ENCODE data around the gene SHISAL2A. TPM values are rescaled to one million over a fixed set of nuclear protein-coding genes. Genes with fewer than 3 reads are reported as not detected.

The SHISAL2A gene
- total and polyA plus RNA-seq, 2 of the 13 experiments (the other 11 are each of a cell fraction or from before 2014, with no cell fraction given) = not detected

DNA sequence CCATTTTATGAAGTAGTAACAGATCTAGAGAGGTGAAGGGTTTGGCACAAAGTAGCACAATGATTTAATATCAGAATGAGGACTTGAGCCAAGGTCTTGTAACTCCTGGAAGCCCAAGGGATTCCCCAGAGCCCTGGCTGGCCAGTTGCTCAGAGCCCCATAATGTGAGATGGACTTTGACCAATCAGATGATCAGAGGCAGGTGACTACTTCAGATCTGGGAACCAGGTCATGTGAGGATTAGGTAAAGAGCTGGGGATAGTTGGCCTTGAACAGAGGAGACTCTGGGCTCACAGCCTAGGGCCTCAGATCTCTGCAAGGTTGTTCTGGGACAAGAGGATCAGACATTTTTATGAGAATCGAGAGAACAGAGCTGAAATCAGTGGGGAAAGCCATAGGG is 18.9 kb downstream of the SHISAL2A start (continued):
- TF ChIP-seq, protein P1, sequence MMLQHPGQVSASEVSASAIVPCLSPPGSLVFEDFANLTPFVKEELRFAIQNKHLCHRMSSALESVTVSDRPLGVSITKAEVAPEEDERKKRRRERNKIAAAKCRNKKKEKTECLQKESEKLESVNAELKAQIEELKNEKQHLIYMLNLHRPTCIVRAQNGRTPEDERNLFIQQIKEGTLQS (CRISPR knock-in tag; IDR thresholded peaks at IDR 0.05) = no peak
- TF ChIP-seq, protein P2, sequence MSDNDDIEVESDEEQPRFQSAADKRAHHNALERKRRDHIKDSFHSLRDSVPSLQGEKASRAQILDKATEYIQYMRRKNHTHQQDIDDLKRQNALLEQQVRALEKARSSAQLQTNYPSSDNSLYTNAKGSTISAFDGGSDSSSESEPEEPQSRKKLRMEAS (IDR thresholded peaks at IDR 0.05) = no peak
- TF ChIP-seq SALL1 (CRISPR knock-in tag; IDR thresholded peaks at IDR 0.05) = peak; percentile 56
- TF ChIP-seq MAFK (conservative IDR thresholded peaks at IDR 0.05 in 1 of 2, IDR thresholded peaks at IDR 0.05 in 1 of 2; ENCODE audit: low read length in 2 of 2) = no peak
- TF ChIP-seq, protein P3, sequence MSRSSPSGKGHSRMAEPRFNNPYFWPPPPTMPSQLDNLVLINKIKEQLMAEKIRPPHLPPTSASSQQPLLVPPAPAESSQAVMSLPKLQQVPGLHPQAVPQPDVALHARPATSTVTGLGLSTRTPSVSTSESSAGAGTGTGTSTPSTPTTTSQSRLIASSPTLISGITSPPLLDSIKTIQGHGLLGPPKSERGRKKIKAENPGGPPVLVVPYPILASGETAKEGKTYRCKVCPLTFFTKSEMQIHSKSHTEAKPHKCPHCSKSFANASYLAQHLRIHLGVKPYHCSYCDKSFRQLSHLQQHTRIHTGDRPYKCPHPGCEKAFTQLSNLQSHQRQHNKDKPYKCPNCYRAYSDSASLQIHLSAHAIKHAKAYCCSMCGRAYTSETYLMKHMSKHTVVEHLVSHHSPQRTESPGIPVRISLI (CRISPR knock-in tag; IDR thresholded peaks at IDR 0.05; ENCODE audit: borderline replicate concordance) = peak; percentile 24; the same call in 1 of the 2 replicates
- TF ChIP-seq NONO (IDR thresholded peaks at IDR 0.05) = no peak
- no peak for TF ChIP-seq NONO (CRISPR knock-in tag; conservative IDR thresholded peaks at IDR 0.05)
- TF ChIP-seq HMG20B (CRISPR knock-in tag; conservative IDR thresholded peaks at IDR 0.05) = 0 out of 2 replicates have a peak, but pooled peaks have one; percentile 17
- no peak for TF ChIP-seq ZNF747 (CRISPR knock-in tag; IDR thresholded peaks at IDR 0.05; ENCODE audit: borderline replicate concordance)
- TF ChIP-seq, protein P4, sequence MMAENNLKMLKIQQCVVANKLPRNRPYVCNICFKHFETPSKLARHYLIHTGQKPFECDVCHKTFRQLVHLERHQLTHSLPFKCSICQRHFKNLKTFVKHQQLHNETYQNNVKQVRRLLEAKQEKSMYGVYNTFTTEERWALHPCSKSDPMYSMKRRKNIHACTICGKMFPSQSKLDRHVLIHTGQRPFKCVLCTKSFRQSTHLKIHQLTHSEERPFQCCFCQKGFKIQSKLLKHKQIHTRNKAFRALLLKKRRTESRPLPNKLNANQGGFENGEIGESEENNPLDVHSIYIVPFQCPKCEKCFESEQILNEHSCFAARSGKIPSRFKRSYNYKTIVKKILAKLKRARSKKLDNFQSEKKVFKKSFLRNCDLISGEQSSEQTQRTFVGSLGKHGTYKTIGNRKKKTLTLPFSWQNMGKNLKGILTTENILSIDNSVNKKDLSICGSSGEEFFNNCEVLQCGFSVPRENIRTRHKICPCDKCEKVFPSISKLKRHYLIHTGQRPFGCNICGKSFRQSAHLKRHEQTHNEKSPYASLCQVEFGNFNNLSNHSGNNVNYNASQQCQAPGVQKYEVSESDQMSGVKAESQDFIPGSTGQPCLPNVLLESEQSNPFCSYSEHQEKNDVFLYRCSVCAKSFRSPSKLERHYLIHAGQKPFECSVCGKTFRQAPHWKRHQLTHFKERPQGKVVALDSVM (CRISPR knock-in tag; IDR thresholded peaks at IDR 0.05) = 0 out of 2 replicates have a peak, but pooled peaks have one; percentile 32
- no peak for TF ChIP-seq ZFP41 (CRISPR knock-in tag; IDR thresholded peaks at IDR 0.05; ENCODE audit: borderline replicate concordance)
- TF ChIP-seq, protein P5, sequence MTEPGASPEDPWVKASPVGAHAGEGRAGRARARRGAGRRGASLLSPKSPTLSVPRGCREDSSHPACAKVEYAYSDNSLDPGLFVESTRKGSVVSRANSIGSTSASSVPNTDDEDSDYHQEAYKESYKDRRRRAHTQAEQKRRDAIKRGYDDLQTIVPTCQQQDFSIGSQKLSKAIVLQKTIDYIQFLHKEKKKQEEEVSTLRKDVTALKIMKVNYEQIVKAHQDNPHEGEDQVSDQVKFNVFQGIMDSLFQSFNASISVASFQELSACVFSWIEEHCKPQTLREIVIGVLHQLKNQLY (CRISPR knock-in tag; IDR thresholded peaks at IDR 0.05) = 0 out of 2 replicates have a peak, but pooled peaks have one; percentile 42
- TF ChIP-seq FOXO1 (CRISPR knock-in tag; IDR thresholded peaks at IDR 0.05) = no peak
- TF ChIP-seq, protein P6, sequence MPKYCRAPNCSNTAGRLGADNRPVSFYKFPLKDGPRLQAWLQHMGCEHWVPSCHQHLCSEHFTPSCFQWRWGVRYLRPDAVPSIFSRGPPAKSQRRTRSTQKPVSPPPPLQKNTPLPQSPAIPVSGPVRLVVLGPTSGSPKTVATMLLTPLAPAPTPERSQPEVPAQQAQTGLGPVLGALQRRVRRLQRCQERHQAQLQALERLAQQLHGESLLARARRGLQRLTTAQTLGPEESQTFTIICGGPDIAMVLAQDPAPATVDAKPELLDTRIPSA (CRISPR knock-in tag; IDR thresholded peaks at IDR 0.05; ENCODE audit: borderline replicate concordance) = no peak
- TF ChIP-seq SOX13 (IDR thresholded peaks at IDR 0.05) = no peak
- TF ChIP-seq SOX13 (CRISPR knock-in tag; conservative IDR thresholded peaks at IDR 0.05 in 1 of 2, IDR thresholded peaks at IDR 0.05 in 1 of 2) = peak in 1 of 2 experiments; percentile 72; a peak in 2 of 4 replicates
- TF ChIP-seq, protein P7, sequence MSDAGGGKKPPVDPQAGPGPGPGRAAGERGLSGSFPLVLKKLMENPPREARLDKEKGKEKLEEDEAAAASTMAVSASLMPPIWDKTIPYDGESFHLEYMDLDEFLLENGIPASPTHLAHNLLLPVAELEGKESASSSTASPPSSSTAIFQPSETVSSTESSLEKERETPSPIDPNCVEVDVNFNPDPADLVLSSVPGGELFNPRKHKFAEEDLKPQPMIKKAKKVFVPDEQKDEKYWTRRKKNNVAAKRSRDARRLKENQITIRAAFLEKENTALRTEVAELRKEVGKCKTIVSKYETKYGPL (CRISPR knock-in tag; IDR thresholded peaks at IDR 0.05) = no peak
- no peak for TF ChIP-seq ZNF878 (CRISPR knock-in tag; IDR thresholded peaks at IDR 0.05)
- TF ChIP-seq, protein P8, sequence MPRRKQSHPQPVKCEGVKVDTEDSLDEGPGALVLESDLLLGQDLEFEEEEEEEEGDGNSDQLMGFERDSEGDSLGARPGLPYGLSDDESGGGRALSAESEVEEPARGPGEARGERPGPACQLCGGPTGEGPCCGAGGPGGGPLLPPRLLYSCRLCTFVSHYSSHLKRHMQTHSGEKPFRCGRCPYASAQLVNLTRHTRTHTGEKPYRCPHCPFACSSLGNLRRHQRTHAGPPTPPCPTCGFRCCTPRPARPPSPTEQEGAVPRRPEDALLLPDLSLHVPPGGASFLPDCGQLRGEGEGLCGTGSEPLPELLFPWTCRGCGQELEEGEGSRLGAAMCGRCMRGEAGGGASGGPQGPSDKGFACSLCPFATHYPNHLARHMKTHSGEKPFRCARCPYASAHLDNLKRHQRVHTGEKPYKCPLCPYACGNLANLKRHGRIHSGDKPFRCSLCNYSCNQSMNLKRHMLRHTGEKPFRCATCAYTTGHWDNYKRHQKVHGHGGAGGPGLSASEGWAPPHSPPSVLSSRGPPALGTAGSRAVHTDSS (CRISPR knock-in tag; conservative IDR thresholded peaks at IDR 0.05) = no peak
- no peak for TF ChIP-seq POLR2AphosphoS2 (IDR thresholded peaks at IDR 0.05; ENCODE audit: low read depth, low read length)
- TF ChIP-seq RFX5 (IDR thresholded peaks at IDR 0.05; ENCODE audit: low read depth, low read length) = no peak; the same call in 1 of the 2 replicates
- TF ChIP-seq ZNF253 (CRISPR knock-in tag; IDR thresholded peaks at IDR 0.05; ENCODE audit: borderline replicate concordance) = no peak
- TF ChIP-seq ZNF530 (CRISPR knock-in tag; IDR thresholded peaks at IDR 0.05; ENCODE audit: low read depth) = no peak
- no peak for TF ChIP-seq TCF7L2 (IDR thresholded peaks at IDR 0.05; ENCODE audit: low read depth, low read length)

Measured in HepG2 (cell line).